WTC11 (cell line): ENCODE results near the gene CYP2C18. TPM values are rescaled to one million over a fixed set of nuclear protein-coding genes. Genes with fewer than 3 reads are reported as not detected.

Experiments
- ATAC-seq: fragments of 200-7000 bp; cut with Tn5 transposase; 2 replicates; pipeline ENCODE4 v1.10.0; 2021; ENCODE audit warnings: mild to moderate bottlenecking, moderate library complexity
- CTCF ChIA-PET: fragments of 300-600 bp; sonication (Branson Sonifier 250); formaldehyde crosslinking; loops from one replicate; lab custom pipeline; 2021; ENCODE audit warnings: antibody characterized with exemption; lab: Charles Lee
- POLR2A ChIA-PET: fragments of 350-600 bp; sonication (Branson Sonifier 250); formaldehyde crosslinking; loops from one replicate; lab custom pipeline; 2021; ENCODE audit warnings: antibody characterized with exemption; lab: Charles Lee
- DNase-seq: peaks from one replicate; pipeline ENCODE4 v3.0.0; 2021; ENCODE audit warnings: low spot score
- H3K27ac Mint-ChIP-seq: 2 replicates; pipeline ENCODE4 v1.8.0; 2021; ENCODE audit warnings: mixed read lengths
- H3K27me3 Mint-ChIP-seq: 2 replicates; pipeline ENCODE4 v1.8.0; 2021; ENCODE audit warnings: low read depth, mild to moderate bottlenecking, moderate library complexity, mixed read lengths
- H3K36me3 Mint-ChIP-seq: 2 replicates; pipeline ENCODE4 v1.8.0; 2021; ENCODE audit warnings: mixed read lengths
- H3K4me1 Mint-ChIP-seq: 2 replicates; pipeline ENCODE4 v1.8.0; 2022; ENCODE audit warnings: mixed read lengths
- H3K4me3 Mint-ChIP-seq: 2 replicates; pipeline ENCODE4 v1.8.0; 2021; ENCODE audit warnings: mild to moderate bottlenecking, moderate library complexity, mixed read lengths
- H3K9me3 Mint-ChIP-seq: 2 replicates; pipeline ENCODE4 v1.8.0; 2021; ENCODE audit warnings: mixed read lengths
- AFF4 ChIP-seq: sonication (generic); formaldehyde crosslinking; IDR thresholded peaks from 2 replicates; pipeline ENCODE4 v1.8.1; 2023; ENCODE audit warnings: mild to moderate bottlenecking, missing genetic modification reagents, borderline replicate concordance
- AR ChIP-seq: fragments of 250-450 bp; sonication (Bioruptor Pico); IDR thresholded peaks from 2 replicates; pipeline ENCODE4 v1.9.0; 2021; ENCODE audit warnings: mild to moderate bottlenecking
- ARID4B ChIP-seq: sonication (generic); formaldehyde crosslinking; IDR thresholded peaks from 2 replicates; pipeline ENCODE4 v1.8.0; 2023; ENCODE audit warnings: missing genetic modification reagents, mild to moderate bottlenecking, borderline replicate concordance
- ATF2 ChIP-seq: sonication (generic); formaldehyde crosslinking; IDR thresholded peaks from 2 replicates; pipeline ENCODE4 v1.8.1; 2022; ENCODE audit warnings: low read depth, missing genetic modification reagents, borderline replicate concordance
- ELF4 ChIP-seq: sonication (generic); formaldehyde crosslinking; IDR thresholded peaks from 2 replicates; pipeline ENCODE4 v1.8.1; 2022; ENCODE audit warnings: low read depth, mild to moderate bottlenecking, moderate library complexity, missing genetic modification reagents
- ESRRA ChIP-seq: sonication (generic); formaldehyde crosslinking; IDR thresholded peaks from 2 replicates; pipeline ENCODE4 v1.8.1; 2022; ENCODE audit warnings: mild to moderate bottlenecking, missing genetic modification reagents, borderline replicate concordance
- FOXP1 ChIP-seq: sonication (generic); formaldehyde crosslinking; IDR thresholded peaks from 2 replicates; pipeline ENCODE4 v1.8.0; 2022; ENCODE audit warnings: missing genetic modification reagents, mild to moderate bottlenecking, moderate library complexity, borderline replicate concordance
- HMGXB4 ChIP-seq: sonication (generic); formaldehyde crosslinking; IDR thresholded peaks from 2 replicates; pipeline ENCODE4 v1.8.1; 2023; ENCODE audit warnings: mild to moderate bottlenecking, moderate library complexity, missing genetic modification reagents
- IRF1 ChIP-seq: sonication (generic); formaldehyde crosslinking; IDR thresholded peaks from 2 replicates; pipeline ENCODE4 v1.8.0; 2023; ENCODE audit warnings: missing genetic modification reagents
- KAT7 ChIP-seq: sonication (generic); formaldehyde crosslinking; IDR thresholded peaks from 2 replicates; pipeline ENCODE4 v1.8.1; 2023; ENCODE audit warnings: missing genetic modification reagents, mild to moderate bottlenecking, borderline replicate concordance
- NR2C2 ChIP-seq: sonication (generic); formaldehyde crosslinking; IDR thresholded peaks from 2 replicates; pipeline ENCODE4 v1.8.0; 2022; ENCODE audit warnings: mild to moderate bottlenecking, missing genetic modification reagents
- TCF7 ChIP-seq: sonication (generic); formaldehyde crosslinking; IDR thresholded peaks from 2 replicates; pipeline ENCODE4 v1.8.0; 2022; ENCODE audit warnings: mild to moderate bottlenecking, low read depth, missing genetic modification reagents, moderate library complexity
- USF1 ChIP-seq: sonication (generic); formaldehyde crosslinking; IDR thresholded peaks from 2 replicates; pipeline ENCODE4 v1.8.0; 2022; ENCODE audit warnings: mild to moderate bottlenecking, missing genetic modification reagents
- ZNF512 ChIP-seq: sonication (generic); formaldehyde crosslinking; IDR thresholded peaks from 2 replicates; pipeline ENCODE4 v1.8.1; 2022; ENCODE audit warnings: missing genetic modification reagents, borderline replicate concordance
- total RNA-seq: library from RNA; stranded (reverse); gene quantifications from 3 replicates; pipeline ENCODE4 v1.2.3, GENCODE V29; 2021

The CYP2C18 gene
- total RNA-seq, 1 experiment from 2014 or later = 0.28 TPM

- TF ChIP-seq ZNF512 (no peak), USF1 (CRISPR knock-in tag) (no peak), ELF4 (CRISPR knock-in tag) (no peak), ESRRA (CRISPR knock-in tag) (no peak), TCF7 (CRISPR knock-in tag) (no peak), HMGXB4 (no peak), FOXP1 (CRISPR knock-in tag) (no peak), ATF2 (CRISPR knock-in tag) (no peak), AR (no peak), NR2C2 (CRISPR knock-in tag) (no peak)
Measured at GRCh38 chr10:94777886-94778458, 94.4 kb downstream of the CYP2C18 start (continued).

GRCh38 chr10:94780844-94781243 lies 97.3 kb downstream of the CYP2C18 start:
- Mint-ChIP-seq H3K36me3 (no peaks in the 10 kb centered on the region), H3K27me3 (no peaks in the 10 kb centered on the region), H3K9me3 (peaks cover 9% of the 10 kb centered on the region), H3K27ac (no peak overlapping the region), H3K4me3 (no peak overlapping the region), H3K4me1 (no peaks in the 10 kb centered on the region)
- DNase-seq (no peak), ATAC-seq (no peak)
- CTCF ChIA-PET = no interaction called here
- POLR2A ChIA-PET = no interaction called here
- TF ChIP-seq ARID4B (CRISPR knock-in tag) (no peak), AFF4 (CRISPR knock-in tag) (no peak), KAT7 (no peak), IRF1 (CRISPR knock-in tag) (no peak)
